ENCODE data around the gene COLEC12.

COLEC12 gene

GRCh38 chr18:269480-270095 lies 230.9 kb downstream of the COLEC12 start:
- H3K4me3 ChIP-seq (ENCODE audit: low read length): peak overlapping the region; percentile 79

GRCh38 chr18:267688-268552 lies 232.6 kb downstream of the COLEC12 start, which contains the start of gene THOC1:
TSS of gene THOC1 (minus strand) at chr18:268047. CDS start at chr18:268019, 28 bp downstream.
- peak within 1 kb of the TSS; percentile 62 for H3K27ac ChIP-seq (ENCODE audit: low read length)
- H3K4me3 ChIP-seq (ENCODE audit: low read length): peak within 1 kb of the TSS; percentile 79
- peaks cover 32% of the 10 kb centered on the region for H3K36me3 ChIP-seq (ENCODE audit: insufficient read depth, low read depth, low read length)

More at GRCh38 chr18:269480-270095, 230.9 kb downstream of the COLEC12 start:
- Histone ChIP-seq H3K4me1 (ENCODE audit: insufficient read depth, low read length) (peaks cover 18% of the 10 kb centered on the region), H3K36me3 (ENCODE audit: insufficient read depth, low read depth, low read length) (peaks cover 17% of the 10 kb centered on the region), H3K9me3 (ENCODE audit: insufficient read depth, low read depth, low read length) (no peaks in the 10 kb centered on the region), H3K9ac (ENCODE audit: low read depth, low read length) (no peak overlapping the region), H3K27me3 (ENCODE audit: insufficient read depth, low read length) (no peaks in the 10 kb centered on the region), H3K27ac (ENCODE audit: low read length) (no peak overlapping the region)

DNA sequence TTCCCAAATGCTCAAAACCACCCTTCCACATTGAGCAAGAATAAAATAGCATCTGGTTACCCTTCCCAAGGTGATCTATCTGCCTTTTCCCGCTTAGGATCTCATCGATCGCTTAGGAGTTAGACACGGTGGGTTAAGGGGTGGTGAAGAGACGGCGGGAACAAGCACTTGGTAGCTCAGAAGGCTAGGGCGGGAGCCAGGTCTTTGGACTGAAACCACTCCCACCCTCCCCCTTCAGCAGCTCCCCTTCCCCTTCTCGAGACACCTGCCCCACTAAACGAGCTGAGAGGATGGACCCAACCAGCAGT lies 233.2 kb downstream of the COLEC12 start:
- Histone ChIP-seq H3K9ac (ENCODE audit: low read depth, low read length) (peak overlapping the region; percentile 89), H3K27ac (ENCODE audit: low read length) (peak overlapping the region; percentile 53), H3K4me1 (ENCODE audit: insufficient read depth, low read length) (peaks cover 13% of the 10 kb centered on the region; the same call in 1 of the 2 replicates), H3K9me3 (ENCODE audit: insufficient read depth, low read depth, low read length) (no peaks in the 10 kb centered on the region), H3K27me3 (ENCODE audit: insufficient read depth, low read length) (no peaks in the 10 kb centered on the region), H3K36me3 (ENCODE audit: insufficient read depth, low read depth, low read length) (peaks cover 38% of the 10 kb centered on the region), H3K4me3 (ENCODE audit: low read length) (peak overlapping the region; percentile 79)

More at GRCh38 chr18:267688-268552, 232.6 kb downstream of the COLEC12 start, which contains the start of gene THOC1:
- peak within 1 kb of the TSS; percentile 89 for H3K9ac ChIP-seq (ENCODE audit: low read depth, low read length)
- peaks cover 18% of the 10 kb centered on the region for H3K4me1 ChIP-seq (ENCODE audit: insufficient read depth, low read length)
- no peaks in the 10 kb centered on the region for H3K27me3 ChIP-seq (ENCODE audit: insufficient read depth, low read length)
- no peaks in the 10 kb centered on the region for H3K9me3 ChIP-seq (ENCODE audit: insufficient read depth, low read depth, low read length)

All from iPS-20b (cell line).